ENCODE data around the gene MDGA2. TPM values are rescaled to one million over a fixed set of nuclear protein-coding genes. Genes with fewer than 3 reads are reported as not detected.

MDGA2 gene
- total and polyA plus RNA-seq, 2 of the 4 experiments (the other 2 are of a cell fraction) = 0.02 TPM; not detected in 1

DNA sequence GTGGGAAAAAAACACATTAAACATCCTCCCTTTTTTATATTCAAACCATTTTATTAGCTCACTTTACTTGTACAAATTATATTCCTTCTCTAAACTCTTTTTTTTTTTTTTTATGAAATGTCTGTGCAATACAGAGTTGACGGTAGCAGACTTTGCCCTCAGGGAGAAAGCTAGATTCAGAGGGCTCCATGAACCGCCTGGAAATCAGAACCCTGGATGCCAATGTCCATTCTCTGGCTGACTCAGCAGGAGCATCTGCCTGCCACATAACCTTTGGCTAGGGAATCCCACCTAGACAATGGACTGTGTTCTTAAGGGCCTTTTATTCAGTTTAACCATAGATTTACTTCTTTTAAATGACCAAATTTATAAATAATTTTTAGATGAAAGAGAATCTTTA is 467.0 kb downstream of the MDGA2 start:
- no peak overlapping the region for H2BK20ac ChIP-seq (ENCODE audit: low read depth, low read length)
- H4K91ac ChIP-seq (ENCODE audit: insufficient read depth, low read depth, low read length) = no peak overlapping the region
- no peak overlapping the region for H2BK5ac ChIP-seq (ENCODE audit: low read depth, low read length, poor library complexity, severe bottlenecking)
- H3K23ac ChIP-seq (ENCODE audit: low read depth, low read length) = no peak overlapping the region
- TF ChIP-seq SMC3 (IDR thresholded peaks at IDR 0.05; ENCODE audit: low read depth, low read length) (no peak), MAFK (IDR thresholded peaks at IDR 0.05; ENCODE audit: low read depth, low read length) (no peak), FOS (IDR thresholded peaks at IDR 0.05; ENCODE audit: low read depth, low read length) (no peak), MXI1 (IDR thresholded peaks at IDR 0.05; ENCODE audit: borderline replicate concordance, low read depth, low read length) (no peak), POLR2A (IDR thresholded peaks at IDR 0.05; ENCODE audit: low read depth, low read length) (no peak), RCOR1 (IDR thresholded peaks at IDR 0.05; ENCODE audit: insufficient replicate concordance, low read length) (no peak)
- TF ChIP-seq, protein P1, sequence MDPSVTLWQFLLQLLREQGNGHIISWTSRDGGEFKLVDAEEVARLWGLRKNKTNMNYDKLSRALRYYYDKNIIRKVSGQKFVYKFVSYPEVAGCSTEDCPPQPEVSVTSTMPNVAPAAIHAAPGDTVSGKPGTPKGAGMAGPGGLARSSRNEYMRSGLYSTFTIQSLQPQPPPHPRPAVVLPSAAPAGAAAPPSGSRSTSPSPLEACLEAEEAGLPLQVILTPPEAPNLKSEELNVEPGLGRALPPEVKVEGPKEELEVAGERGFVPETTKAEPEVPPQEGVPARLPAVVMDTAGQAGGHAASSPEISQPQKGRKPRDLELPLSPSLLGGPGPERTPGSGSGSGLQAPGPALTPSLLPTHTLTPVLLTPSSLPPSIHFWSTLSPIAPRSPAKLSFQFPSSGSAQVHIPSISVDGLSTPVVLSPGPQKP (IDR thresholded peaks at IDR 0.05; ENCODE audit: borderline replicate concordance, low read depth, low read length) = no peak
- DNase-seq (no peak), ATAC-seq (ENCODE audit: low read depth) (no peak)
- no peak overlapping the region for H2BK120ac ChIP-seq (ENCODE audit: low read depth, low read length)
- intact Hi-C loops (cut with micrococcal nuclease) (no loop called here), in situ Hi-C loops (cut with MboI; ENCODE audit: low sequenced_read_pairs) (no loop called here), dilution Hi-C loops (cut with HindIII; ENCODE audit: low sequenced_read_pairs, unreplicated experiment) (no loop called here)
- no peak overlapping the region for H3K18ac ChIP-seq (ENCODE audit: low read depth, low read length)
- H2AK9ac ChIP-seq (replicated peaks; ENCODE audit: low read depth, low read length, poor library complexity) = no peak overlapping the region
- no peak overlapping the region for H3K9ac ChIP-seq (ENCODE audit: low read depth, low read length)
- H2AK5ac ChIP-seq (ENCODE audit: low read depth, low read length) = no peak overlapping the region
- H3K4me3 ChIP-seq (ENCODE audit: insufficient read depth, low read depth, low read length) = no peak overlapping the region
- no peaks in the 10 kb centered on the region for H3K36me3 ChIP-seq (ENCODE audit: control insufficient read depth, insufficient read depth, low read length)
- H4K5ac ChIP-seq (ENCODE audit: low read depth, low read length) = no peak overlapping the region
- POLR2A ChIA-PET (ENCODE audit: unreplicated experiment) = no interaction called here
- H3K9me1 ChIP-seq (ENCODE audit: insufficient read depth, low read length) = no peaks in the 10 kb centered on the region
- H4K20me1 ChIP-seq (ENCODE audit: insufficient read depth, low read length) = no peaks in the 10 kb centered on the region
- H2AFZ ChIP-seq (replicated peaks; ENCODE audit: low read length, poor library complexity) = no peak overlapping the region
- WGBS, 2 experiments (ENCODE audit: extremely low coverage in 2 of 2, insufficient read length in 1 of 2) = no CpG with 5 or more reads among the region's 2 CpGs
- no TSS peak for BruUV-seq (replicated peaks)
- no peak overlapping the region for H3K4ac ChIP-seq (ENCODE audit: low read depth, low read length)
- no peak overlapping the region for H4K8ac ChIP-seq (ENCODE audit: low read depth in 2 of 2, low read length in 2 of 2)
- no peak overlapping the region for H3K14ac ChIP-seq (replicated peaks; ENCODE audit: low read depth, low read length)
- no peak overlapping the region for H3K4me2 ChIP-seq (ENCODE audit: low read depth, low read length)
- H3K79me1 ChIP-seq (ENCODE audit: low read depth in 1 of 2, low read length in 2 of 2) = no peaks in the 10 kb centered on the region
- no peak overlapping the region for H2BK15ac ChIP-seq (ENCODE audit: low read depth, low read length)
- no peak overlapping the region for H3K27ac ChIP-seq (ENCODE audit: insufficient read depth, low read length)
- H3K9me3 ChIP-seq (ENCODE audit: control insufficient read depth, insufficient read depth, low read length) = peaks cover 7% of the 10 kb centered on the region
- CTCF ChIA-PET = no interaction called here
- H3K56ac ChIP-seq (ENCODE audit: extremely low read depth, insufficient read depth, low read length) = no peak overlapping the region
- no peaks in the 10 kb centered on the region for H3K4me1 ChIP-seq (ENCODE audit: control insufficient read depth, insufficient read depth, low read length)
- H3K27me3 ChIP-seq (ENCODE audit: control insufficient read depth, insufficient read depth, low read length) = no peaks in the 10 kb centered on the region

All from IMR-90 (cell line).